Measurements from ENCODE around the gene ZNF561.

GRCh38 chr19:9620842-9621155 is 233 bp downstream of the ZNF561 start:
- TF ChIP-seq CTCF (conservative IDR thresholded peaks at IDR 0.05 in 1 of 2, IDR thresholded peaks at IDR 0.05 in 1 of 2; ENCODE audit: extremely low read depth in 1 of 2, insufficient read depth in 1 of 2, low read depth in 1 of 2, low read length in 2 of 2): no peak
- no peak for TF ChIP-seq EZH2 (IDR thresholded peaks at IDR 0.05; ENCODE audit: borderline replicate concordance, low read length)

Measured in mammary epithelial cell (primary cell).